GM12878 (cell line): ENCODE measurements around the gene RAPGEF4.

Experiments used
- CTCF ChIP-seq, 3 experiments: IDR thresholded peaks in 2 of 3; conservative IDR thresholded peaks in 1 of 3; 2 replicates each; pipeline ENCODE4 v1.5.1; 2011; ENCODE audit warnings: low read depth in 3 of 3, low read length in 3 of 3, mild to moderate bottlenecking in 3 of 3, control low read depth in 2 of 3, moderate library complexity in 2 of 3, inconsistent platforms in 1 of 3, mixed read lengths in 1 of 3; ENCODE audit not compliant: control insufficient read depth in 2 of 3, insufficient read depth in 1 of 3; ENCODE audit errors: extremely low read depth in 1 of 3
- E2F4 ChIP-seq: IDR thresholded peaks from 2 replicates; pipeline ENCODE4 v1.6.1; 2012; ENCODE audit warnings: low read depth, low read length, improper control_type of control experiment
- FOS ChIP-seq: IDR thresholded peaks from 3 replicates; pipeline ENCODE4 v1.6.1; 2011; ENCODE audit warnings: borderline replicate concordance; ENCODE audit not compliant: insufficient read length; ENCODE audit errors: extremely low read depth
- MAX ChIP-seq: IDR thresholded peaks from 2 replicates; pipeline ENCODE4 v1.6.1; 2012; ENCODE audit warnings: low read depth, low read length, improper control_type of control experiment
- POLR2A ChIP-seq: IDR thresholded peaks from 2 replicates; pipeline ENCODE4 v1.6.1; 2011; ENCODE audit warnings: low read depth, mild to moderate bottlenecking, low read length
- RAD21 ChIP-seq: IDR thresholded peaks from 2 replicates; pipeline ENCODE4 v1.6.1; 2011; ENCODE audit warnings: mild to moderate bottlenecking, low read depth, low read length, moderate library complexity; ENCODE audit not compliant: insufficient read depth
- SREBF2 ChIP-seq: IDR thresholded peaks from 2 replicates; pipeline ENCODE4 v1.6.1; 2012; ENCODE audit warnings: mild to moderate bottlenecking, low read length

- TF ChIP-seq CTCF (IDR thresholded peaks at IDR 0.05 in 2 of 3, conservative IDR thresholded peaks at IDR 0.05 in 1 of 3; ENCODE audit: control insufficient read depth in 2 of 3, extremely low read depth in 1 of 3, insufficient read depth in 1 of 3, low read depth in 3 of 3, low read length in 3 of 3) = no peak
- TF ChIP-seq MAX = no peak
- no peak for TF ChIP-seq RAD21
- no peak for TF ChIP-seq POLR2A
- no peak for TF ChIP-seq SREBF2
- no peak for TF ChIP-seq FOS
- no peak for TF ChIP-seq E2F4
Measured at GRCh38 chr2:172723286-172723685, 12.4 kb upstream of the RAPGEF4 start.
